Stimulated activated CD4-positive, alpha-beta T cell treated with anti-CD3 and anti-CD28 coated beads, Interleukin-4, amount 100 ng/mL, for 24 hours (primary cell): ENCODE results near the gene IL21.

Experiments
- DNase-seq: peaks from one replicate; pipeline ENCODE4 v3.0.0-alpha.2; 2020

Gene IL21

DNA sequence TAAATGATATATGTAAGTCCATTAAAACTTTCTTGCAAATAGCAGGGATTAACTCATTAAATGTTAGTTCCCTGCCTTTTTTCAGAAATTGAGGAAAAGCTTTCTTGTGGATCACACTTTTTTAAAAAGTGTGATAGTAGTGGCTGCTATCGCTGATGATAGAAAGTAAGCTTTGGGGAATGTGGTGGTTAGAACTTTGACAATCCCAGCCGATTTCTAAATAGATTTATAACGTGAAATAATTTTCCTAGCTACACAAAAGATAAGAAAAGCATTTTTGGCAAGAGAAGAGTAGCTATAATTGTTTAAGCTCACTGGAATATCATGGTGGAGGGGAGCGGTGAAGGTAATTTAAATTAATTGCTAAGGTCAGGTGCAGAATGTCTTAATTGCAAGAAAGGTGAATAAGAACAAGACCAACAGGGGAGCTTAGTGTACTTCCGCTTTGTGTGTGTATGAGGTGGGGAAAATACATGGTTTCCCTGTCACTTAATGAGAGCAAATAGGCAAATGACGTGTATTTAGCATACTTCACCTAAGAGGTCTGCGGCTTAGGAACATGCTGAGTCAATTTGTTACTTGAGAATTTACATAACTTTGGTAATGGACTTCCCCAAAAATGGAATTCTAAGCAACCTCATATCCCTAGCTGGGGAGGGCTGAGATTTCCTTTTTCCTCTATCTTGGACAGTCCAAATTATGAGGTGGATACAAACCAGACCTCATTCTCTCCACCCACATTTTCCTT is 11.7 kb upstream of the IL21 start:
- DNase-seq, result peak; percentile 22

DNA sequence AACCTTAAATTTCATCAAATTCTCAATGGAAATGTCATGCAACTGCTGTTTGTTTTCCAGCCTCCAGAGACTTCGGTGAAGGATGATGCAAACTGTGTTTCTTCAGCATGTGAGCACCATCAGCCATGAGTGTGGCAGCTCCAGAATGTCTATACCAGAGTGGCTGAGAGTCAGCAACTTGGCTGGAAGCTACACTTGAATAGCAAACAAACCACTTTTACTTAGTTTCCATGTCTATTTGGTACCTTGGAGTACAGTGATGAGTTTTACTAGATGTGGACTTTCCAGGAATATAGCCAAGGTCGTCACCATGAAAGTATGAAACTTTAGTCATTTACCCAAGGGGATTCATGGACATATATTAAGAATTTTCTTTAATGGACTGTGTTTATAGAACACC is 4.3 kb upstream of the IL21 start:
- no peak for DNase-seq

DNA sequence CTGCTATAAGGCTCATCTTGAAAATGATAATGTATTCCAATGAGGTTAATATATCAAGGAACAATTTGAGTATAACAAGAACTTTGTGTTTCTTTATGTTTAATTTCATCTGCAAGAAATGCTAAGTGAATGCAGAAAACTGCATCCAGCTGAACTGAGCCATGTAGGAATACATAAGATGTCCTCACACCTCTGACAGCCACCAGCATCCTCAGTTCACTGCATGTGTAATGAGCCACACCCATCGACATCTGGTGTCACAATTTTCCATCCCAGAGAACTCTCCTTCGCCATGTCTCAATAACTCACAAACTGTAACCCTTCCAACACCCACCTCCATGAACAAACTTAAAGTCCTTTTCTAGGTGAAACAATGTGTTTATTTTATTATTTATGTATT is 3.3 kb upstream of the IL21 start:
- DNase-seq, result no peak

DNA sequence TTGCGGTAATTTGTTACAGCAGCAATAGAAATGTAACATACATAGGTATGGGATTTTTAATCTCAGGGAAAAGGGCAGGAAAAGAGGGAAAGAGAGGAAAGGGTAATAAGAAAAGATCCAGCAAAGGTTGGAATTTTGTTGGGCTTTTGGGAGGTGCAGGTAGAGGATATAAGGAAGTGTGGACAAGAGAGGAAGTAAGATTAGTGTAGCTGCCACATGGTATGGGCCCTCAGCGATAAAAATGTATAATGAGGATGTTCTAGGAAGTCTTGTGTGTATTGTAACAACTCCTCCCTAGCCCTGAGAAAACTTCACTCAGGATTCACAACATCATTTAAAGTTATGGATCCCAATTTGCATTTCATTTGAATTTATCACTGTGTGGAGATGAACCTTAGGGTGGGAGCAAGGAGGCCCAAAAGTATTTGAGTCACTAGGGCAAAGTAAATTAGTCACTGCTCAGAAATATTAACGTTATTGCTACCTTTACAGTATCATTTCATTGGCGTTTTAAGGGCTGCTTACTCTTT is 2.8 kb upstream of the IL21 start:
- no peak for DNase-seq

DNA sequence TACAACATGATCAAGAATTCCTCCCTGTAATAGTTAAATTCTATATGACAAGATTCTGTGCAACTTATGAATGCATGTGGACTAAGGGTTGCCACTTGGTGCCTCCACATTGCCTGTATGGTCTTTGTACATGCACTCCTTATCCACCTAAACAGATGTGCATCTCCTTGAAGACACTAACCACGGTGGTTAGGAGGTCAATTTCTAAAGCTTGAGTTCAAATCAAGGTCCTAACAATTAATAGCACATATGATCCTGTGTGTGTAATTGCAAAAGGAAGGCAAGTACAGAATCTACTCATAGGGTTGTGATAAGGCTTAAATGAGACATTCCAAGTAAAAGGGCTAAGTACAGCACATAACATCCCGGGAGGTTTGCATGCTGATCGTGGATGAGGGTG is 1.5 kb upstream of the IL21 start:
- no peak for DNase-seq

DNA sequence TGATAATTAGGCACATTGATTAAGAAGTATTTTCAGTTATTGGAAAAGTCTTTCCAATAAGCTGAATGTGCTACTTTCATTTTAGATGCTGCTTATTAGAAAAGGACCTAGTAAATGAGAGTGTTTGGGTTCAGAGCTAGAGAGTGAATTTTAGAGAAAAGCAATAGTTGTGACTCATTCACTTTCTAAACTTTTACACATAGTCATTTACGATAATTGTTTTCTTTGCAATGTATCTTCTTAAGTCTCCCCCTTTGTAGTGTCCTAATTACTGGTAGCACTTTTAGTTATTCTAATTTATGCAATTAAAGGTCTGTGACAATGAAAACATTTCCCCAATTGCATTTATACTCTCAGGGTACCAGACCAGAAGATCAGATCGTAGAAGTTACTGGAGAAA is 1.3 kb downstream of the IL21 start:
- DNase-seq, result no peak

DNA sequence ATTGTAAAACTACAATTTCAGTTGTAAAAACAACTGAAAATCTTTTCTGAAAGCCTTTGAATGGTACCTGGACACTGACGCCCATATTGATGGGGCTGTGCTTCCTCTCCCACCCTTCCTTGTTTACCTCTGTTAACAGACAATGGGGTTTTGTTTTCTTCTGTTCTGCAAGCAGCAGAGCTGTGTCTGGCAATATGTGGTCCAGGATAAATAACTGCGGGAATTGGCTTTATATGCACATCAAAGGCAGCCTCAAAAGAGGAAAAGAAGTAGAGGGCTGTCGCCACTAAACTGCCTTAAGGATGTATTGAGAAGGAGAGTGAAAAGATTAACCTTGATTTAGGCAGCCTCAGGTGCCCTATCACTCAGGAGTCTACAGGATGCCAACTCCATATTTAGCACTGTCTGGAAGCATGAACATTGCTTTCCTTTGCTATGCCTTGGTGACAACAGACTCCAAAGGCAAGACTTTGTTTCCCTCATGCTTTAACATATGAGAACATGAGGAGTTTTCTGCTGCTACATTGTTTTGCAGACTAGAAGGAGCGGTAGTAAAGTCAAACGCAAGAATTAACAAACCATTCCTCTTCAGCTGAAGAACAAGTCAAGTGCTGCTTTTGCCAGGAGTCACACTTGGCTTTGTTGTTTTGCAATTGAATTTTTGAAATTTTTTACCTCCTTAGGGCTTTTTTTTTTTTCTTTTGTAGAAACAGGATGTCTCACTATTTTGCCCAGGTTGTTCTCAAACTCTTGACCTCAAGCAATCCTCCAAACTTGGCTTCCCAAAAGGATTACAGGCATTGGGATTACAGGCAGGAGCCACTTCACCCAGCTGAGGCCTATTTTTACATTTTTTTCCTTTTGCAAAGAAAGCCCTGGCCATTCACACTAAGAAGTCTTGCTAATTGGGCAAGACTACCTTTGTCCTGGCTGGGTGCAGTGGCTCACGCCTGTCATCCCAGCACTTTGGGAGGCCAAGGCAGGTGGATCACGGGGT is 3.0 kb downstream of the IL21 start:
- DNase-seq, result no peak

DNA sequence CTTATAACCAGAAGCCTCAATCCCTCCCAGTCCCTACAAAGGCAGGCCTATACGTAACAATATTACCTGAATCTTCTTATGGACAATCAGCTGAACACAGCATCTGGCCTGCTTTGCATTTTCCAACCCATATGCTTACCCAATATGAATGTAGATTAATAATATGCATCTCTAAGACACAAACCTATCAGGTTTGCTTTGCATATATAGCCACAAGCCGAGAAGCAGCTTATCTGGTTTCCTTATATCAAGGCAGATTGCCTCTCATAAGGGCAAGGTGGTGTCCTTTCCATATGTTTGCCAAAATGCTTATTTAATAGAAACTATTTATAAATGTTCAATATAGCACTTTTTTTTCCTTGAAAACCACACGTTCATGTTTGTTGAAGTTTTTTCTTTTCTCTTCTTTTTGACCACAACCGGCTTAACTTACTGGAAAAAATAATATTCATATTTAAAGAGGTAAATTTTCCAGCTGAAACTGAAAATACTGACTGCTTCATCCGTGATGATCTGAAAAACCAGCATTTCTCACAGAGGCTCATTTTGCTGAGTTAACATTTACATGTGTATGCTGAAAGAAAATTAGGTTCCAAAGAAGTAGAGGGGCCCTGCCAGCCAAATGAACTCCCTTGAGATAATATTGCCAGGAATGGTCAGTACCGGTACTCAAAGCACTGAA is 3.8 kb downstream of the IL21 start:
- DNase-seq, result no peak

DNA sequence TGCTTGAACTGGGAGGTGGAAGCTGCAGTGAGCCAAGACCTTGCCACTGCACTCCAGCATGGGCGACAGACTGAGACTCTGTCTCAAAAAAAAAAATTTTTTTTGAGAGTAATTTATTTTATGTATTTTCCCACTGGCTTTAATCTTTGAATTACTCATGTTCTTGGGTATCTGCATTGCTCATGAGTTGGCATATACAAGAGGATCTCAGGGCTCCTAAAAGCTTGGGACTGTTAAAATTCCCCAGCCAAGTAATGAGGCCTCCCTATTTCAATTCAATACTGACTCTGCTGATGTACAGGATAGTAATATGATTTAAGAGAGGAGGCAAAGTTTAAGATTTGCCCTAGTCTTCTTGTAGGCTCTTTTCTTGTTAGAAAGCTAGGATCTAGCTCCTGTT is 6.2 kb downstream of the IL21 start:
- DNase-seq, result no peak

DNA sequence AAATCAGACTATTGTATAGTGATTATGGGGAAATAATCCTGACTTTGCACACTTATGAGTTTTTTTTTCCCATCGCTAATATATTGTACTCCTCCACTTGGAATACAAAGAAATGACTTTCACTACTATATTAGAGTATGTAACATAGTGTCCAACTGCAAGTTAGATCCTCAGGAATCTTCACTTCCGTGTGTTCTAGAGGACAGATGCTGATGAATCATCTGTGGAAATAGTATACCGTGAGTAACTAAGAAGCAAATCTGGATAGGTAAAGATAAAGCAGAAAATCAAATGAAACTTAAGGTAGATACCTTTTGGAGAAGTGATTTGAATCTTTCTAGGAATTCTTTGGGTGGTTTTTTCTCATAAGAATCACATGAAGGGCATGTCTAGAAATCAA is 8.3 kb downstream of the IL21 start:
- DNase-seq, result no peak

DNA sequence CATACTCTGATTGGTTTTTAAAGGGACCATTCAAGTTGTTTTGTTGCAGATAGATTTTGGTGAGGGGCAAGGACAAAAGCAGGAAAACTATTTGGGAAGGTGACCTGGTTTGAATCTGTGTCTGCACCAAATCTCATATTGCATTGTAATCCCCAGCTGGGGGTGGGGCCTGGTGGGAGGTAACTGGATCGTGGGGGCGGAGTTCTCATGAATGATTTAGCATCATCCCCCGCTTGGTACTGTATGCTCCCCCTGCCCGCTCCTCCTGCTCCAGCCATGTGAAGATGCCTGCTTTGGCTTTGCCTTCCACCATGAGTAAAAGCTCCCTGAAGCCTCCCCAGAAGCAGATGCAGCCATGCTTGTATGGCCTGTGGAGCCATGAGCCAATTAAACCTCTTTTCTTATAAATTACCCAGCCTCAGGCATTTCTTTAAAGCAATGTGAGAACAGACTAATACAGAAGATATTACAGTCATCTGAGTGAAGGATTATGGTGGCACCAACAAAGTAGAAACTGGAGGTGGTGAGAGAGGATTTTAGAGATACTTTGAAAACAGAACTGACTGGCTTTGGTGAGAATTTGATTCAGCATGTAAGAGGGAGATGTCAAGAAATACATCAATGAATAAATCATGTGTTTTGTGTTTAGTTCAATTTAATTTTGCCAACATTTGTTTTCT is 14.4 kb downstream of the IL21 start:
- no peak for DNase-seq

DNA sequence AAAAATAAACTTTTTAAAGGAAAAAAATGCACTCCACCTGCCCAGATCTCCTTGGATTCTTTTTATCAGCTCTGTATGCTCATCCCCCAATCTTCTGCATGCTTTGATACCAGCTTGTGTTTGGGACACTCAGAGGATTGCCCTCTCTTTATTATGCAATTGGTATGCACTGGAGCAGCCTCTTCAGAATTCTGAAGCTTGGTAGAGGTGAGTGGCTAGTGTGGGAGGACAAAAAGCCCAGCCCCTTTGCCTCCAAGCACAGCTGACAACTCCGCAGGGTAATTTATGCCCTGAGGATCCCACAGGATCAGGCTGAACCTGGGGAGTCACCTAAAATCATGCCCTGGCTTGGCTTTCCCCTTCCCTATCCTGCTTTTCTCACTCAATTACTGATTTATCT is 16.7 kb downstream of the IL21 start:
- DNase-seq, result no peak

DNA sequence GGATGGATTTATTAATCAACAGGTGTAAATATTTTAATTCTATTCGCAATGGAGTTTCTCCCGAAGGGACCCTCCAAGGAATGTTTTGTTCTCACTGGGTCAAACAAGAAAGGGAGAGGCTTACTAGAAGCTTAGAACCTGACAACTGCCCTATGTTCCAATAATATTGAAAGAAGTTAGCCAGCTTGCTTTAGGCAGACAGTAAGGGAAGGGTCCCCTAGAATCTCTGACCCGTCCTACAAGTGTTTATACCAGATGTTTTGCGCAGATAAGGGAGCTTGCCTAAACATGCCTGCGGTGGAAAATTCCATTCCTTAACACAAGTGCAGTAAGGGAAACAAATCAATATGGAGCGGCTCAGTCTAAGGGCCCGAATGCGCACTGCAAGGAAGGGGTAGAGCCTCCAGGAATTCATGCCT is 17.7 kb downstream of the IL21 start:
- DNase-seq, result no peak

DNA sequence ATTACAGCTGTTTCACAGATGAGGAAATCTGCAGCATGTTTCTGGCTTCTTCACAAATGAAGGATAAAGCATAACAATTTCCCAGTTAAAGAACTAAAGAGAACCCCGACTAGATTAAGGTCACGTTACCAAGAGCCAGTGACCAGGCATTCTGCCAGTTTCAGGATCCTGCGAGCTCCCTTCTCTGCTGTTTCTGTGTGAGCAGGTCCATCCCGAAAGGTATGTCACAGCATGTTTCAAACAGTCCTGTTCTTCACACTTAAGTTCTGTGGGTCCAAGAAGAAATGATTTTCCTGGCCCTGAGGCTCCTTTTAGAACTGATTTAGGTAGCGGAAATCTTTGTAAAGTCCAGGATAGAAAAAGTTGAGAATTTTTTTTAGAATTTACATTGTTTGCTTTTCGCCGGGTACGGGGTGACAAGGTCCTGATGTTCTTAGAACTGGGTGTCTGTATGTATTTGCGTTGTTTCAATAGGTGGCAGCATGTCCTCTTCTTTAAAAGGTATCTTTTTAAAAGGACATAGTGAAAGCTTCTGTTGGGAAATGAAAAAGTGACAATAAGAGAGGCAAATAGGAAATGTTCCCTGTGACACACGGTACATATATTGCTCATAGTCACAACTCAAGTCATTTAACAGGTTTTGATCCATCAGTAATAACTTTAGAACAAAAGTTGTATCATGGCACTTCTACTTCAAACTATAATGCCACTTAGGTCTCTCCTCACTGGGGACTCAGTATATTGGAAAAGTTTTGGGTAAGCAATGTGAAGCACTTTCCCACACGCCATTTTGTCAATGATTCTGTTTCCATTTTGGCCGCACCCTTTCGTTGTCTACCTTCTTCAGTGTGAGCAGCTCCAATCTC is 18.4 kb downstream of the IL21 start:
- peak; percentile 28 for DNase-seq

DNA sequence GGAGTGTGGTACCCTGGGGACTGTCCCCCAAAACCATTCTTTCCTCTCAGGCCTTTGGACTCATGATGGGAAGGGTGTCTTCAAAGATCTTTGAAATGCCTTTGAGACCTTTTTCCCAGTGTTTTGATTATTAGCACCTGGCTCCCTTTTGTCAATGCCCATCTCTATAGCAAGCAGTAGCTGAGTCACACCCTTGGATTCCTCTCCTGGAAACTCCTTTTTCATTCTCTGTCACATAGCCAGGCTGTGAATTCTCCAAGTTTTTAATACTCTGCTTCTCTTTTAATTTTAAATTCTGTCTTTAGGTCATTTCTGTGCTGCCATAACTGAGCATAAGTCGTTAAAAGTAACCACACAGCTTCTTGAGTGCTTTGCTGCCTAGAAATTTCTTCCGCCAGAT is 29.7 kb downstream of the IL21 start:
- DNase-seq, result no peak

DNA sequence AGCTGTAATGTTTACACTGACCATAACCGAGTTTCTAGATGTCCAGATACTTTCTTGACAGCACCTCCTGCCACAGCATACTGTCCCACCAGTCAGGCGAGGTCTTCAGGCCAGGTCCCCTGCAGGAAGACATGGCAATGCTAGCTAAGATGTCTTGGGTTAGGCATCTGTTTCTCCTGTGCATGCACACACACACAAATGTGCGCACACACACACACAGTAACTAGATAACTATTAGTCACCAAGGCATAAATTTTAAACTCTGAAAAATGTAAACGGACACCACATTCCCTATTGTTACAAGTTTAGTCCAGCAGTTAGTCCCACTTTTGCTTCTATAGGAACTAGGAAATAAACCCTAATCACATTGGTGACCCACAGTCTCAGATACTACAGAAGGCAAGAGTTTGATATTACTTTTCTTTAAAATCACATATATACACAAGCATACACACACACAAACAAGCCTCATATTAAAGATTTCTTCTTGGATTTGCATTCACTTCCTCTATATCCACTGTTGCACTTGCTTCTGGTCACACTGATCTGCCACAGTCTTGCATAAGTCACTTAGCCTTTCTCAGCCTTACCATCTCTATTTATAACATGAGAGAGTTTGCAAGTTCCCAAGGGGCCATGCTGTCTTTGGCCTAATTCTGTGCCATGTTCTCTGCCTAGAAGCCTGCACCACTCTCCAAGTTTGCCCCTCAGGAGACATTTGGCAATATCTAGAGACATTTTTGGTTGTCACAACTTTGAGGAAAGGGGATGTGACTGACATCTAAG is 32.2 kb downstream of the IL21 start:
- DNase-seq, result no peak

DNA sequence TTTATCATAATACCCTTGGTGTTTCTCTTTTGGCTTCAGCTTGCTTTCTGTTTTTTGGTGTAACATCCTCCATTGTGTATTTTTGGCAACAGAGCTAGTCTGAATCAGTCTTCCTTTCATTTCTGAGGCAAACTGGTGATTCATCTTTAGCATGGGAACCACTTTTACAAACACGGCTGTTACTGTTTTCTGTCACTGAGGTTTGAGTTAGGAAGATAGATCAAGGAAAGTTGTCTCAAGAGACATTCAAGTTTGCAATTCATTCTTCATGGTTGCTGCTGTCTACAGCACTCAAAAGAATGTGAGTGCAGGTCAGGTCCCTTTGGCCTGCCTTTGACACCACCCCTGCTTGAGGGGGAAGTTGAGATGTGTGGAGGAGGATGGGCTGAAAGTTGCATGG is 36.3 kb downstream of the IL21 start:
- DNase-seq, result peak; percentile 16

DNA sequence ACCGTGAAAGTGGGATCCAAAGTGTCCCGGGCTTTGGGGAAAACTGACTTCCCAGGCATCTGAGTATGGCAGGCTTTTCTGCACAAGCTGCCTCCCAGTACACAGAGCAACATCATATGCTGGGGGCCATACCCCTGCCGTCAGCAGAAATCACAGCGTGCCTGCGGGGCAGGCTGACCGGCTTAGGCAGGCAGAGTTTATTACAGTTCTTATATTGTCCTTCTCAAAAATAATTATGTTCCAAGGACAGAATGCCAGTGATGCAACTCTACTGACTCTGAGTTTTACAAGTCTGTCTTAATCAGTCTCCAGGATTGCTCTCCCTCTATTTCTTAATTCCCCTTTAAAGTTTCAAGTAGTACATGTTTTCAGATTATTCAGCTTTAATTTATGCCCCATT is 37.0 kb downstream of the IL21 start:
- no peak for DNase-seq

DNA sequence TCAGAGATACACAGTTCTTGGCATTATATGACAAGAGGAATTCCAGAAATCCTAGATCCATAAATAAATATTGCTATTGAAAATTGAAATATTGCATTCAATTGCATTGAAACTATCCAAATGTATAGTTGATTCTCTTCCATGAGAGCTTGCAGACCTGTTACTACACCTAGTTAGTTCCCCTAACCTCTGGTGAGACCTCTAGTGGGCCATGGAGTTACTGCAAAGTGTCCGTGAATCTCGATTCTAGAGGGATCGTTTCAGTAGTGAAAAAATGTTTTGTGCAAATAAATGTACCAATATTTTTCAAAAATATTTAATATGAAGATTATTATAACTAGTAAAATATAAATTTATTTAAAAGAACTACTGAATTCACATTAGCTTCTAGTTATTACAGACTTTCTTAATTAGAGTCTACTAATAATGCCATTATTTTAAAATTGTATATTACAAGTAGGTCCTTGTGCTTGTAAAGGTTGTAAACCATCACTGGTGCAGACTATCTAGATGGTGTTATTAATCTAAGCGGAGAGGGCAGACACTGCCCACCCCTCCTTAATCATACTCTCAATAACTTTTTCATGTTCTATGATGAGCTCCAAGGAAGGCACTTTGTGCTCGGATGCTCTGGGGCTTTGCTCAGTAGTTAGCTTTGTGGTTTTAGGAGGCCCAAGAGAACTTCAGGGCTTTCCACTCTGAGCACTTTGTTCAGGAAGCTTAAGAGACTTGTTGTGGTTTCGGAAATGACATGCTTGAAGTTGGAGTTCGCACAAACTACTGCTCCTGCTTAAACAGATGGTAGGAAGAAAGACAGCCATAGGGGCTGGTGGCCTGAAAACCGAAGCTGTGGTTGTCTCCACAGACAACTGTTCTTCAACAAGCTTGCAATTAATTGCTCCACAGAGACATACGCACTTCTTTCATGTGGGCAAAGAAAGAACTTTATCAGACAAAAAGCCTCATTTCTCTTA is 42.8 kb downstream of the IL21 start:
- peak; percentile 77 for DNase-seq

DNA sequence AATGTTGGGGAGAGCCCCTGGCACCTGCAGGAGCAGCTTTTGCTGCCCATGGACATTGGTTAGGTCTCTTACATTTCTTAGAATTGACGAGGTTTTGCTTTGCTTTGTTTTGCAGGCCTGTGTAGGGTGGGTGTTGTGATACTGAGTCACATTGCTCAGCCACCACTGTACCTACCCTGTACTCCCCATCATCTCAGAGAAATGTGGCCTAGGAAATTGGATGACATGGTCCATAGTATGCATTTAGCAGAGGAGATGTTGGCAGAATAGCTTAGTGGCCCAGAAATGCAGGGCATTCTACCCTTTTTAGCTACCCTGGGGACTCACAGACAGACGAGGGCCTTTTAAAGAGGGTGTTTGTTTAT is 43.7 kb downstream of the IL21 start:
- peak; percentile 39 for DNase-seq
